K562 (cell line): Measurements from ENCODE around the gene EVI5L. TPM values are rescaled to one million over a fixed set of nuclear protein-coding genes. Genes with fewer than 3 reads are reported as not detected.

Experiments used
- CBFA2T2 ChIP-seq: fragments of 450-650 bp; conservative IDR thresholded peaks from 2 replicates; pipeline ENCODE4 v1.6.1; 2017; ENCODE audit warnings: mild to moderate bottlenecking
- FOXJ2 ChIP-seq: fragments of 200-800 bp; sonication (Bioruptor generic); IDR thresholded peaks from 2 replicates; pipeline ENCODE4 v1.6.1; 2016; ENCODE audit warnings: missing genetic modification characterization, missing compliant biosample characterization
- HNRNPLL ChIP-seq: fragments of 200-400 bp; formaldehyde crosslinking; IDR thresholded peaks from 2 replicates; pipeline ENCODE4 v1.6.1; 2017; ENCODE audit warnings: low read length, low read depth, mild to moderate bottlenecking; ENCODE audit not compliant: poor library complexity, severe bottlenecking
- HOMEZ ChIP-seq: fragments of 250-450 bp; sonication (Bioruptor Pico); IDR thresholded peaks from 2 replicates; pipeline ENCODE4 v1.4.0; 2020; ENCODE audit warnings: mild to moderate bottlenecking, moderate library complexity
- HOXB6 ChIP-seq: fragments of 250-450 bp; sonication (Bioruptor Pico); IDR thresholded peaks from 2 replicates; pipeline ENCODE4 v1.5.1; 2022; ENCODE audit warnings: mild to moderate bottlenecking, borderline replicate concordance
- MTA2 ChIP-seq: fragments of 450-650 bp; IDR thresholded peaks from 2 replicates; pipeline ENCODE4 v1.6.1; 2016; ENCODE audit warnings: low read depth
- MYC ChIP-seq, 2 experiments: fragments of 250-450 bp in 1 of 2; sonication (Bioruptor Pico) in 1 of 2; IDR thresholded peaks; 2 replicates each; pipeline versions ENCODE4 v1.5.1 to v1.6.1; 2012 to 2021; ENCODE audit warnings: low read depth in 2 of 2, borderline replicate concordance in 1 of 2, improper control_type of control experiment in 1 of 2, low read length in 1 of 2, mild to moderate bottlenecking in 1 of 2, moderate library complexity in 1 of 2
- NR3C1 ChIP-seq: sonication (generic); formaldehyde crosslinking; IDR thresholded peaks from 2 replicates; pipeline ENCODE4 v1.8.1; 2022; ENCODE audit warnings: missing genetic modification reagents
- PCBP1 ChIP-seq: fragments of 200-400 bp; formaldehyde crosslinking; IDR thresholded peaks from 2 replicates; pipeline ENCODE4 v1.6.1; 2018; ENCODE audit warnings: mild to moderate bottlenecking, low read depth, low read length; ENCODE audit not compliant: poor library complexity, severe bottlenecking
- POLR2G ChIP-seq: fragments of 200-400 bp; formaldehyde crosslinking; IDR thresholded peaks from 2 replicates; pipeline ENCODE4 v1.6.1; 2017; ENCODE audit warnings: low read depth, mild to moderate bottlenecking, antibody characterized with exemption, low read length, moderate library complexity
- PURB ChIP-seq: sonication (generic); formaldehyde crosslinking; IDR thresholded peaks from 2 replicates; pipeline ENCODE4 v1.9.0; 2021; ENCODE audit warnings: low read depth, mild to moderate bottlenecking, missing genetic modification reagents
- SIRT6 ChIP-seq: IDR thresholded peaks from one replicate; pipeline ENCODE4 v1.6.1; 2012; ENCODE audit warnings: low read depth, mild to moderate bottlenecking, control low read depth, inconsistent platforms, low read length, moderate library complexity
- SP1 ChIP-seq: sonication (generic); formaldehyde crosslinking; IDR thresholded peaks from 2 replicates; pipeline ENCODE4 v1.8.1; 2022; ENCODE audit warnings: mild to moderate bottlenecking, missing genetic modification reagents
- STAT5B ChIP-seq: fragments of 250-450 bp; sonication (Bioruptor Pico); IDR thresholded peaks from 2 replicates; pipeline ENCODE4 v1.8.0; 2021; ENCODE audit warnings: mild to moderate bottlenecking, inconsistent platforms
- YBX1 ChIP-seq: fragments of 450-650 bp; IDR thresholded peaks from 2 replicates; pipeline ENCODE4 v1.7.1; 2016; ENCODE audit warnings: mild to moderate bottlenecking
- ZNF436 ChIP-seq: fragments of 250-450, 450-650 bp; sonication (Bioruptor Pico); formaldehyde crosslinking; IDR thresholded peaks from 2 replicates; pipeline ENCODE4 v1.7.0; 2020; ENCODE audit warnings: mild to moderate bottlenecking
- polyA plus RNA-seq, 8 experiments: library from polyadenylated mRNA; depleted of rRNA in 4 of 8; stranded (reverse) in 5 of 8; unstranded in 3 of 8; fragments of >200 nt; fragmentation: Nextera tagmentation in 2 of 8; fragmentation: Illumina TruSeq in 1 of 8; extraction: Ambion mirVana in 2 of 8; extraction: Trizol in 1 of 8; gene quantifications; 2 replicates each; pipeline versions ENCODE4 v1.2.1 to v1.2.3, GENCODE V29; 2011 to 2014; ENCODE audit warnings: inconsistent platforms in 1 of 8, missing spikeins in 1 of 8
- total RNA-seq, 7 experiments: library from RNA; depleted of rRNA in 6 of 7; stranded (reverse); fragments of >200 nt in 6 of 7; fragmentation: Illumina TruSeq in 2 of 7; extraction: Trizol in 2 of 7; gene quantifications; 2 replicates each; pipeline versions ENCODE4 v1.2.1 to v1.2.3, GENCODE V29; 2011 to 2021; ENCODE audit warnings: low replicate concordance in 1 of 7
- TF ChIP-seq, protein P1 (sequence below), 3 experiments: IDR thresholded peaks in 2 of 3; conservative IDR thresholded peaks in 1 of 3; 2 replicates each; pipeline ENCODE4 v1.5.1; 2011 to 2012; ENCODE audit warnings: low read length in 3 of 3, mild to moderate bottlenecking in 3 of 3, control low read depth in 2 of 3, improper control_type of control experiment in 1 of 3, inconsistent platforms in 1 of 3, low read depth in 1 of 3, mixed read lengths in 1 of 3, moderate library complexity in 1 of 3; ENCODE audit not compliant: insufficient read depth in 2 of 3
- TF ChIP-seq, protein P2 (sequence below): fragments of 450-650 bp; formaldehyde crosslinking; IDR thresholded peaks from 2 replicates; pipeline ENCODE4 v1.4.0; 2022; ENCODE audit warnings: missing genetic modification characterization
- TF ChIP-seq, protein P3 (sequence below): fragments of 250-450 bp; sonication (Bioruptor Pico); IDR thresholded peaks from 2 replicates; pipeline ENCODE4 v1.6.1; 2021; ENCODE audit warnings: mild to moderate bottlenecking
- TF ChIP-seq, protein P4 (sequence below): fragments of 450-650 bp; formaldehyde crosslinking; IDR thresholded peaks from 2 replicates; pipeline ENCODE4 v1.4.0; 2020; ENCODE audit warnings: mild to moderate bottlenecking, mixed read lengths

Gene EVI5L
- total and polyA plus RNA-seq, 9 of the 15 experiments (the other 6 are each of a cell fraction or from before 2014, with no cell fraction given) = 0.69 to 1.8 (median 1.2) TPM; not detected in 2

GRCh38 chr19:7869453-7869909 is 39.5 kb downstream of the EVI5L start (continued):
- peak; percentile 25 for TF ChIP-seq PCBP1
- TF ChIP-seq, protein P1, sequence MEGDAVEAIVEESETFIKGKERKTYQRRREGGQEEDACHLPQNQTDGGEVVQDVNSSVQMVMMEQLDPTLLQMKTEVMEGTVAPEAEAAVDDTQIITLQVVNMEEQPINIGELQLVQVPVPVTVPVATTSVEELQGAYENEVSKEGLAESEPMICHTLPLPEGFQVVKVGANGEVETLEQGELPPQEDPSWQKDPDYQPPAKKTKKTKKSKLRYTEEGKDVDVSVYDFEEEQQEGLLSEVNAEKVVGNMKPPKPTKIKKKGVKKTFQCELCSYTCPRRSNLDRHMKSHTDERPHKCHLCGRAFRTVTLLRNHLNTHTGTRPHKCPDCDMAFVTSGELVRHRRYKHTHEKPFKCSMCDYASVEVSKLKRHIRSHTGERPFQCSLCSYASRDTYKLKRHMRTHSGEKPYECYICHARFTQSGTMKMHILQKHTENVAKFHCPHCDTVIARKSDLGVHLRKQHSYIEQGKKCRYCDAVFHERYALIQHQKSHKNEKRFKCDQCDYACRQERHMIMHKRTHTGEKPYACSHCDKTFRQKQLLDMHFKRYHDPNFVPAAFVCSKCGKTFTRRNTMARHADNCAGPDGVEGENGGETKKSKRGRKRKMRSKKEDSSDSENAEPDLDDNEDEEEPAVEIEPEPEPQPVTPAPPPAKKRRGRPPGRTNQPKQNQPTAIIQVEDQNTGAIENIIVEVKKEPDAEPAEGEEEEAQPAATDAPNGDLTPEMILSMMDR (IDR thresholded peaks at IDR 0.05 in 2 of 3, conservative IDR thresholded peaks at IDR 0.05 in 1 of 3; ENCODE audit: insufficient read depth in 2 of 3, low read depth in 1 of 3, low read length in 3 of 3) = peak in 1 of 3 experiments; percentile 3; a peak in 1 of 6 replicates
- no peak for TF ChIP-seq STAT5B
- TF ChIP-seq PURB (CRISPR knock-in tag) = no peak
- TF ChIP-seq, protein P2, sequence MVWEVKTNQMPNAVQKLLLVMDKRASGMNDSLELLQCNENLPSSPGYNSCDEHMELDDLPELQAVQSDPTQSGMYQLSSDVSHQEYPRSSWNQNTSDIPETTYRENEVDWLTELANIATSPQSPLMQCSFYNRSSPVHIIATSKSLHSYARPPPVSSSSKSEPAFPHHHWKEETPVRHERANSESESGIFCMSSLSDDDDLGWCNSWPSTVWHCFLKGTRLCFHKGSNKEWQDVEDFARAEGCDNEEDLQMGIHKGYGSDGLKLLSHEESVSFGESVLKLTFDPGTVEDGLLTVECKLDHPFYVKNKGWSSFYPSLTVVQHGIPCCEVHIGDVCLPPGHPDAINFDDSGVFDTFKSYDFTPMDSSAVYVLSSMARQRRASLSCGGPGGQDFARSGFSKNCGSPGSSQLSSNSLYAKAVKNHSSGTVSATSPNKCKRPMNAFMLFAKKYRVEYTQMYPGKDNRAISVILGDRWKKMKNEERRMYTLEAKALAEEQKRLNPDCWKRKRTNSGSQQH = no peak
- TF ChIP-seq, protein P3, sequence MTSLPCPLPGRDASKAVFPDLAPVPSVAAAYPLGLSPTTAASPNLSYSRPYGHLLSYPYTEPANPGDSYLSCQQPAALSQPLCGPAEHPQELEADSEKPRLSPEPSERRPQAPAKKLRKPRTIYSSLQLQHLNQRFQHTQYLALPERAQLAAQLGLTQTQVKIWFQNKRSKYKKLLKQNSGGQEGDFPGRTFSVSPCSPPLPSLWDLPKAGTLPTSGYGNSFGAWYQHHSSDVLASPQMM (CRISPR knock-in tag) = no peak
- no peak for TF ChIP-seq ZNF436 (CRISPR knock-in tag)
- TF ChIP-seq HNRNPLL = no peak
- no peak; the same call in 1 of the 2 replicates for TF ChIP-seq SP1 (CRISPR knock-in tag)
- TF ChIP-seq, protein P4, sequence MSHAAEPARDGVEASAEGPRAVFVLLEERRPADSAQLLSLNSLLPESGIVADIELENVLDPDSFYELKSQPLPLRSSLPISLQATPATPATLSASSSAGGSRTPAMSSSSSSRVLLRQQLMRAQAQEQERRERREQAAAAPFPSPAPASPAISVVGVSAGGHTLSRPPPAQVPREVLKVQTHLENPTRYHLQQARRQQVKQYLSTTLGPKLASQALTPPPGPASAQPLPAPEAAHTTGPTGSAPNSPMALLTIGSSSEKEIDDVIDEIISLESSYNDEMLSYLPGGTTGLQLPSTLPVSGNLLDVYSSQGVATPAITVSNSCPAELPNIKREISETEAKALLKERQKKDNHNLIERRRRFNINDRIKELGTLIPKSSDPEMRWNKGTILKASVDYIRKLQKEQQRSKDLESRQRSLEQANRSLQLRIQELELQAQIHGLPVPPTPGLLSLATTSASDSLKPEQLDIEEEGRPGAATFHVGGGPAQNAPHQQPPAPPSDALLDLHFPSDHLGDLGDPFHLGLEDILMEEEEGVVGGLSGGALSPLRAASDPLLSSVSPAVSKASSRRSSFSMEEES = no peak
- 0 out of 2 replicates have a peak, but pooled peaks have one; percentile 13 for TF ChIP-seq POLR2G
- no peak for TF ChIP-seq MTA2
- TF ChIP-seq CBFA2T2 = no peak
- TF ChIP-seq HOXB6 (CRISPR knock-in tag) = no peak
- TF ChIP-seq MYC (IDR thresholded peaks at IDR 0.05; ENCODE audit: low read depth, low read length) = 0 out of 2 replicates have a peak, but pooled peaks have one; percentile 11
- no peak for TF ChIP-seq MYC (CRISPR knock-in tag; IDR thresholded peaks at IDR 0.05; ENCODE audit: borderline replicate concordance, low read depth)
- TF ChIP-seq HOMEZ (CRISPR knock-in tag) = no peak
- no peak for TF ChIP-seq SIRT6
- TF ChIP-seq YBX1 = no peak
- TF ChIP-seq NR3C1 (CRISPR knock-in tag) = no peak; the same call in 1 of the 2 replicates
- no peak for TF ChIP-seq FOXJ2 (tag)
